GM18508 (cell line): ENCODE measurements around the gene ITGA8.
"Not testable (repeated sequence)": the region's sequence is repeated elsewhere in the genome, so short reads cannot be mapped to it uniquely, and the experiment has no call there.

Source experiments
- ATAC-seq: cut with Tn5 transposase; IDR thresholded peaks from one replicate; pipeline ENCODE4 v1.9.1; 2021; ENCODE audit warnings: moderate number of reproducible peaks; ENCODE audit not compliant: insufficient read depth, unreplicated experiment

ITGA8 gene

DNA sequence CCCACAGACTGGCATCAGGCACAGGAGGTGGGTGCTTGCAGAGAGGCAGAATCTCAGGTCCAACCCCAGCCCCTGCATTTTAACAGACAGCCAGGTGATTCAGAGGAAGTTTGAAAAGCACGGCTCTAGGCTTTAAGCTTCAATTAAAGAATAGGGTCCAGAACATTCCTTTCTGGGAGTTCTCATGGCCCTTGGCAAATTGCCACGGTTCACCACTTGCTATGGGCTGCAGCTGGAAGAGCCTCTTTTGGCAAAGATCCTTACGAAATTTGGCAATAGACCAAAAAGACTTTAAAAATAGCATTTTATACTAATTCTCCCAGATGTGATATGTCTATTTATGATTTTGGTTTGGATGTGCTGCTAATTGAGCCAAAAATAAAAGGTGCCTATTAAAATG is 148.1 kb downstream of the ITGA8 start:
- no peak for ATAC-seq

DNA sequence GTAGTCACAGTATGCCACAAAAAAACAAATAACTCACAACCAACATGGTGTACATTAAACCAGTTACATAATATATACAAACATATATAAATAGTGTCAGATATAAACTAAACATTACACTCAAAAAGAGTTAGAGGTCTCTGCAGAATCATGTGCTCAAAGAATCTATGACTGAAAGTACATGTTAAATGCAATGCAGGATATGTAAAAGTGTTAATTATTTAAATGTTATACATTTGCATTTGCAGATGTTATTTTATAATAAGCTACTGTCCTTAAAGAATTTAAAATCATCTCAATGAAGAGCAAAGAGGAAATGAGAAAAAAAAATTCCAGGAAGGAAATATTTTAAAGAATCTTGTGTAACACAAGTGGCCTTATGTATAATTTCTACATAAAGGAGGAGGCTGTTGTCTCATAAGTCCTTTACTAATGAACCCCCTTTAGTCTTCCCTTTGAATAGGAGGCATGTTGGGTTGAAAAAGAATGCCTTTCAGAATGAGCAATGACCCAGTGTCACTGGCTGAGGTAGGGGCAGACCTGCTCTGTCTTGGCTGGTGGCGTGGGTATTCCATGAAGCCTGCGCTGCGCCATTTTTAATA is 148.9 kb downstream of the ITGA8 start:
- ATAC-seq = no peak

DNA sequence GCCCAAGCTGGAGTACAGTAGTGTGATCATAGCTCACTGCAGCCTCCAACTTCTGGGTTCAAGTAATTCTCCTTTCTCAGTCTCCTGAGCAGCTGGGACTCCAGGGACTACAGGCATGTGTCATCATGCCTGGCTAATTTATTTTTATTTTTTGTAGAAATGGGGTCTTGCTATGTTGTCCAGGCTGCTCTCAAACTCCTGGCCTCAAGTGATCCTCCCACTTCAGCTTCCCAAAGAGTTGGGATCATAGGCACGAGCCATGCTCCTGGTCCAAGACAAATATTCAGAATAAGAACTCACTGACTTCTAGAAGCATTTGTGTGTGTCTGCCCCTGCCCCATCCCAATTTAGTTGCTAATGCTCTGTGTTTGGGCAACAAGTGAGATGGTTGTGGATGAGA is 151.8 kb downstream of the ITGA8 start:
- ATAC-seq = no peak

DNA sequence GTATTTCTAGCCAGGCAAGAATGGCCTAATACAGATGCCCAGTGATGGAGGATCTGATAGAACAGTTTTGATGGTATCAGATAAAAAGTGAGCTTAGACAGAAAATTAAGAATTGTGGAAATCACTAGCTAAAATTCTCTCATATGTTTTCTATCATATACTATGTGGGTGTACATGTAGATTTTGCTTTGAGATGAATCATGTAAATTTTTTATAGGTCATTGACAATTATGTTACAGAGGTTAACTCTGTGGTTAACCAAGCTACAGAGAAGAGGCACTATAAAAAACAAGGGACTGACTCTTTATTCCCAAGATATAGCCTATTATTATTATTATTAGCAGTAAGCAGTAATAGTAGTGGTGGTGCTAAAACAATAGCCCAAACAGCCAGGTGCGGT is 156.5 kb downstream of the ITGA8 start:
- ATAC-seq = no peak

DNA sequence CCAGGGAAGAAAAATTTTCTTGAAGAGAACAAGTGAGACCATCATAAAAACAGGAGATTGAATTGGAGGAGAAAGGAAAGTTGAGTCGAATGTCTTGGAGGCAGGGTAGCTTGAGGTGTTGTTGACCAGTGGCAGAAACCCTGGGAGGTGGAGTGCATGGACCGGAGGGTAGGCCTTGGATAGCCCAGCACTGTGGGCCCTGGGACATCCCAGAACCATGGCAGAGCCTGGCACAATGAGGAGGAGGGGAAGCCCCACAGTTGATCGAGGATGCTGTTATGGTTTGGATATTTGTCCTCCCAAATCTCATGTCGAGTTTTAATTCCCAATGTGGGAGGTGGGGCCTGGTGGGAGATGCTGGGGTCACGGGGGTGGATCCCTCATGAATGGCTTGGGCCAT is 157.1 kb downstream of the ITGA8 start:
- no peak for ATAC-seq

DNA sequence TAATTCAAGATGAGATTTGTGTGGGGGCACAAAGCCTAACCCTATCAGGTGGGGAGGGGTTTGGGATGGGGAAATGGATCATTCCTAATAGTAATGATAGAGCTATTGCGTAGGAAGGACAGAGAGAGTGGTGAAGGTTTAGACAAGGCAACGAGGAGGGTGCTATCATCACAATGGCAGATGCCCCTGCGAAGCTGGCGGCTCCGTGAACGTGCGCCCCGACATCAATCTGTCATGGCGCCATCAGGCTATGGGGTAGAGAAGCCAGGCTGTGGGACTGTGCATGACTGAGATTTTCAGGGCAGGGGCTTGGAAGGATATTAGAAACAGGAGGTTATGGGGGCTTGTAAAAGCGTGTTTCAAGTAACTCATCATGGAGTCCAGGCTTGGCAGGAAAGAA is 157.6 kb downstream of the ITGA8 start:
- no peak for ATAC-seq

DNA sequence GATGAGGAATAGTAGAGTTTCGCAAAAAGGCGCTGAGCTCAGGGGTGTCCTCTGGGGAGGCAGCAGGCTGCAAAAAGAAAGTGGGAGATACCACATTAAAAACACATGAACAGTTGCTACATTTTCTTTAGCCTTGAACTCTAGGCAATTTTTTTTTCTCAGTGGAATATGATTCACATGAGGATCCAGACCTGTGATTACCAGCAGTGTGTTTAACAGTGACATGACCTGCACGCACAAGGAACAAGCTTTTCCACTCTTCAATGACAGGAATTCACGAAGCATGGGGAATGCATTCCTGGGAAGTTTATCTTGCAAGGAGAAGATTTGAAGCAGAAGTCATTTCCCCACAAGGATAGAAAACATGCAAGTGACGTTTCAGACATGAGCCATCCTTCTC is 161.6 kb downstream of the ITGA8 start:
- ATAC-seq = no peak

DNA sequence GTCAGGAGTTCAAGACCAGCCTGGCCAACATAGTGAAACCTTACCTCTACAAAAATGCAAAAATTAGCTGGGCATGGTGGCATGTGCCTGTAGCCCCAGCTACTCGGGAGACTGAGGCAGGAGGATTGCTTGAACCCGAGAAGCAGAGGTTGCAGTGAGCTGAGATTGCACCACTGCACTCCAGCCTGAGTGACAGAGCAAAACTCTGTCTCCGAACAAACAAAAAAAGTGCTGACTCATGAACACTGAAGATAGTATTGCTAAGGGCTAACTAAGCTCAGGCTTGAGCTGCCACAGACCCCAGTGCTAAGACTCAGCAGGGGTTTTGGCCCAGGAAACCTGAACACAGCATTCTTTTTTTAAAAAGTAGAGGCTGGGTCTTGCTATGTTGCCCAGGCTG is 162.6 kb downstream of the ITGA8 start:
- not testable (repeated sequence) for ATAC-seq

DNA sequence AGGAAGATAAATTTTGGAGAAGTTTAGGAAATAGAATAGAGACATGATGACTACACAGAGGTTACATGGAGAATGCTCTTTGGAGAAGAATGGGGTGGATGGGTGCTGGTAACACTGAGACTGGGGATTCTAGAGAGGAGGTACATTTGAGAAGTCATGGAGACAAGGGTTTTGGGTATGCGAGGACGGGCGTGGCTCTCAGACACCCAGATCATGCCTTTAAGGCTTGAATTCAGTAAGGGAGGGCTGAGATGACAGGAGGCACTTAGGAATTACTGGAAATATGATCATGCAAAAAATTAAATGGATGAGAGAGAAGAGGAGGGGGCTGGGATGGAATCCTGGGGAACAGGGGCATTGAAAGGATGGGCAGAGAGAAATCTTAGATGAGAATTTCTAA is 168.8 kb downstream of the ITGA8 start:
- no peak for ATAC-seq

DNA sequence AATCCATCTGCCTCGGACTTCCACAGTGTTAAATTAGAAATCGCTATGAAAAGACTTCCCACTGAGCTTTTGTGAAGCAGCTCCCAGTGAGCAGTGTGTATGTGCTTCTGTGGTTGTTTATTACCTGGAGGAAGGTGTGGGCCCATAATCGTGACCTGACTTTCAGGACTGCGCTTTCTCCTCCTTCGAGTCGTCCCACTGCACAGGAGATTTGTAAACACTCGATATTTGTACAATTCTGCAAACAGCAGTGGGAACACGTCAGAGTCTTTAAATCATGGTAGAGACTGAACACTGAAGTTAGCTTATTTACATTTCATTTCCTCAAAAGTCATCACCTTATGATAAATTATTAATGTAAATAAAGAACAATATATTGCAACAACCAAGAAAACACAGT is 171.4 kb downstream of the ITGA8 start:
- ATAC-seq = no peak

DNA sequence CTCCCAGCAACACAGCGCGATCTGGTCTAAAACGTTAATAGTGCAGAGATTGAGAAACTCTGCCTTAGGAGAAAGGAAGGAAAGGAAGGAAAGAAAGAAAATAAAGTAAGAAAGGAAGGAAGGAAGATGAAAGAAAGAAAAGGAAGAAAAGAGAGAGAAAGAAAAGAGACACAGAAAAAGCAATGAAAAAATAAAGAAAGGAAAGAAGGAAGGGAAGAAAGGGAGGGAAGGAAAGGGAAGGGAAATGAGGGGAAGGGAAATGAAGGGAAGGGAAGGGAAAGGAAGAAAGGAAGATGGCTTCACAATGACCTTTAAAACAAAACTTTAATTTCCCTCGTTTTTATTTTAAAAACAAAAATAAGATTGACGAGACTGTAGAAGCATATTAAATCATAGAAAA is 173.1 kb downstream of the ITGA8 start:
- ATAC-seq = no peak

DNA sequence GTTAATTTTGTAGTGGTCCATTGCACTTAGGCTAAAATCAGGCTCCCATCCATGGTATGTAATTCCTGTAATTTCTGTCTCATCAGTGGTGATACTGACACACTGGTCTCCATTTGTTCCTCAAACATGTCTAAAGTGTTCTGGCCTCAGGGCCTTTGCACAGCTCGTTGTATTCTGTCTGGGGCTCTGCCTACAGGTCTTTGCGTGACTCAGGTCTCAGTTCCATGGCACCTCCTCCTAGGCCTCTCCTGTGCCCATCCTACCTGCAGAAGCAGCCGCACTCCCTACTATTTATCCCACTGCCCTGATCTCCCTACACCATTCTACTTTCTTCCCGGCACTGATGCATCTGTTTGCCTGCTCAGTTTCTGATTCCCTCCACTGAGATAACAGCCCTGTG is 173.8 kb downstream of the ITGA8 start:
- no peak for ATAC-seq

DNA sequence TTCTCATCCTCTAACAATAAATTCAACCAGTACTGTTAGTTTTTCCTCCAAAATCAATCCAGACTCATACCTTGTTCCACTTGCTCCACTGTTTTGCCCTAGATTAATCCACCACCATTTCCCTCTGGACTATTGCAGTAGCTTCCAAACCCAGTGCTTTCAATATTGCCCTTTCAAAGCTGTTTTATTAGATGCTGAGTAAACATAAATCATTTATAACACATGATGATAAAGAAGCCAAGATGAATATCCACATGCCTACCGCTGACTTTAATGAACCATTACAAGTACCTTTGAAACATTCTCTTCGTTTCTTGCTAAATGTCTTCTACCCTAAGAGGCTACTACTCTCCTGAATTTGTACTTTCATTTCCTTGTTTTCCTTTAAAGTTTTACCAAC is 174.5 kb downstream of the ITGA8 start:
- ATAC-seq = no peak

DNA sequence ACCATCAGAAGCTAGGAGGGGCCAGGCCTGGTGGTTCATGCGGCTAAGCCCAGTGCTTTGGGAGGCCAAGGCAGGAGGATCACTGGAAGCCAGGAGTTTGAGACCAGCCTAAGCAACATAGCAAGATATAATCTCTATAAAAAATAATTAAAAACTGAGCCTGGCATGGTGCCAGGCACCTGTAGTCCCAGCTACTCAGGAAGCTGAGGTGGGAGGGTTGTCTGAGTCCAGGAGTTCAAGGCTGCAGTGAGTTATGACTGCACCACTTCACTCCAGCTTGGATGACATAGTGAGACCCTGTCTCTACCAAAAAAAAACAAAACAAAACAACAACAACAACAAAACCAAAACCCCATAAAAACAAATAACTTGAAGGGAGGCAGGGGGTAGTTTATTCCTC is 175.7 kb downstream of the ITGA8 start:
- ATAC-seq = no peak

DNA sequence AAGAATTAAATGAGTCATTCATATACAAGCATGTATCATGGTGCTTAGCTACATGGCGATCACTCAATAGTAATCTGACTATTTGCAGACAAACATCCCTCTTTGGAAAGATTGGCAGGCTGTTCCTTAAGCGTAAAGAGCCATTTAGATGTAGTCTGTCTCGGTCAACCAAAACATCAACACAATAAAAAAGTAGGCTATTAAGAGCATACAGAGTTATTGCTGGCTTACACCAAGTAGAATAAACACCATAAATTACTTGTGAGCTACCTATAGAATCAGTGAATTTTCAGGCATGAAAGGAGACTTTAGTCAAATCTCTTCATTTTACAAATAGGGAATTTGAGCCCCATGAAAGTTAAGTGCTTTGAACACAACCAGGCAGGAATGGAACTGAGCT is 176.9 kb downstream of the ITGA8 start:
- no peak for ATAC-seq

DNA sequence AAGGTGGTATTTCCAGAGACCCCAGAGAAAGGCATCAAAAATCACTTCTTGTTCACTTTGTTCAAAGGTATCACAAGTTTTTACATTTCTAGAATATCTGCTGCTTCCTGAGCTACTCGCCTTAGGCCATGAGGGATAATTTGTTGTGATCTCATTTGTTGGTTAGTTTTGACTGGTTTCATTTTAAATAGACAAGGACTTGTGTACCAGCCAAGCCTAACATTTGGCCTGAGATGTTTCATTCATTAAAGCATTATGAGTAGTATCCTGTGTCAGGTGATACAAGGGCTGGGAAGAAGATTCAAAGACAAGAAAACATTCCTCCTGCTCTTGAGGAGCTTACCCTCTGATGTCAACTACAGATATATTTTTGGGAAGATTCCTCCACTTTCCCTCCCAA is 178.3 kb downstream of the ITGA8 start:
- no peak for ATAC-seq

DNA sequence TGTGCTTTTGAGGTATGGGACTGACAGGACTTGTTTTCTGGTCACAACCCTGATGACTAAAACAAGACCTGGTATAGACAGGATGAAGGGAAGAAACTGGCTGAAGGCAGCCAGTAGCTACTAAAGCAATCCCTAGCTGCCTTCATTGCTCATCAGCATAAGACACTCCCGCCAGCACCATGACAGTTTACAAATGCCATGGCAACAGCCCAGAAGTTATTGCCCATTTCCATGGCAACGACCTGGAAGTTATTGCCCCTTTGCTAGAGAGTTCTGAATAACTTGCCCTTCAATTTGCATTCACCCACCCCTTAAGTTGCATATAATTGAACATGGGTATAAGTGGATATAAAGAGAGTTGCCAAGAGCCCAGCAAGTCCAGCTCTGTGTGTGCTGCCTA is 179.0 kb downstream of the ITGA8 start:
- ATAC-seq = no peak

DNA sequence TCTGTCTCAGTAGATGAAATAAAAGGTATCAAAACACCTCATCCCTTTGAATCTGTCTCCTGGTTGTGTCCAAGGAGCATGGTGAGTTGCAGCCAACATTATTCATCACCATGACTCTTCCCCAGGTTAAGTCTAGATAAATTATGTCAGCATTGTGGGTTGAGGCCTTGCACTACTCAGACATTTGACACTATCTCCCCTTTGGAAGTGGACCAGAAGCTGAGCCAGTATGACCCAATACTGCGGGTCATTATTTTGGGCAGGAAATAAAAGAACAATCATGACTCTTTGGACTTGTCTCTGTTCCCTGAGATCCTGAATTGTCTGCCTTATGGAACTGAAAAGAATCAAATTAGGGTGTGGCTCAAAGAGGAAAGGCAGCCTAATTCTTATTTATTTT is 180.5 kb downstream of the ITGA8 start:
- no peak for ATAC-seq

DNA sequence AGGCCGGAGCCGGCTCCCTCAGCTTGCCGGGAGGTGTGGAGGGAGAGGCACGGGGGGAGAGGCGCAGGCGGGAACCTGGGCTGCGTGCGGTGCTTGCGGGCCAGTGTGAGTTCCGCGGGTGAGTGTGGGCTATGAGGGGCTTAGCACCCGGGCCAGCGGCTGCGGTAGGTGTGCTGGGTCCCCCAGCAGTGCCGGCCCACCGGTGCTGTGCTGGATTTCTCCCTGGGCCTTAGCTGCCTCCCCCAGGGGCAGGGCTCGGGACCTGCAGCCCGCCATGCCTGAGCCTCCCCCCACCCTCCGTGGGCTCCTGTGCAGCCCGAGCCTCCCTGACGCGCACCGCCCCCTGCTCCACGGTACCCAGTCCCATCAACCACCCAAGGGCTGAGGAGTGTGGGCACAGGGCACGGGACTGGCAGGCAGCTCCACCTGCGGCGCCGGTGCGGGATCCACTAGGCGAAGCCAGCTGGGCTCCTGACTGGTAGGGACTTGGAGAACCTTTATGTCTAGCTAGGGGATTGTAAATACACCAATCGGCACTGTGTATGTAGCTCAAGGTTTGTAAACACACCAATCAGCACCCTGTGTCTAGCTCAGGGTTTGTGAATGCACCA is 184.7 kb downstream of the ITGA8 start:
- not testable (repeated sequence) for ATAC-seq

DNA sequence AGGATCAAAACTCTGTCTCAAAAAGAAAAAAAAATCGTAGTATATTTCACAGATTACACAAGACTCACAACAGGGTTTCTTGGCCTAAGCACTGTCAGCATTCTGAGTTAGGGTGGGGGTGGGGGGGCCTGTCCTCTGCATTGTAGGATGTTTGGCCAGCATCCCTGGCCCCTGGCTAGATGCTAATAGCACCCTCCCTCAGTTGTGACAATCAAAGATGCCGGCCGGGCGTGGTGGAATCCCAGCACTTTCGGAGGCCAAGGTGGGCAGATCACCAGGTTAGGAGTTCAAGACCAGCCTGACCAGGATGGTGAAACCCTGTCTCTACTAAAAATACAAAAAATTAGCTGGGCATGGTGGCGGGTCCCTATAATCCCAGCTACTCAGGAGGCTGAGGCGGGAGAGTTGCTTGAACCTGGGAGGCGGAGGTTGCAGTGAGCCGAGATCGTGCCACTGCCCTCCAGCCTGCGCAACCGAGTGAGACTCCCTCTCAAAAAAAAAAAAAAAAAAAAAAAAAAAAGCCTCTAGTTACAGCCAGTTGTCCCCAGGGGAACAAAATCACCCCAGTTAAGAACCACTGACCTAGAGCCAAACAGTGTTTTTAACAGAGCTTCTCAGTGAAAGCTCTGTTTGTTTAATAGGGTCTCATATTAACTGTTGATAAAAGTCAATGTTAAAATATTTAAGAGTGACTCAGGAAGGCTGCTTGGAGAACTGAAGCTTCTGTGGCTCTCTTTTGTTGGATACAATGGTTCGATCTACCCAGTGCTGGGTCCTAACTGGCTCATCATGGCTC is 187.6 kb downstream of the ITGA8 start:
- no peak for ATAC-seq

DNA sequence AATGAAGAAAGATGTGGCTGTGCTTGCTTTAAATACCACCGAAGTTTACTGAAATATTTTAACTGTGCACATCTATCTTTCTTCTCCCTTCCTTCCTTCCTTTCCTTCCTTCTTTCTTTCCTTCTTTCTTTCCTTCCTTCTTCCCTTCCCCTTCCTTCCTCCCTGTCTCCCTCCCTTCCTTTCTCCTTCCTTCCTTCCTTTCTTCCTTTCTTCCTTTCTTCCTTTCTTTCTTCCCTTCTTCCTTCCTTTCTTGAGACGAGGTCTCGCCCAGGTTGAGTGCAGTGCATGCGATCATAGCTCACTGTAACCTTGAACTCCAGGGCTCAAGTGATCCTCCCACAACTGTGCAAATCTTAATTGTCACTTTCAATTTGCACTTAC is 190.9 kb downstream of the ITGA8 start:
- ATAC-seq = no peak

DNA sequence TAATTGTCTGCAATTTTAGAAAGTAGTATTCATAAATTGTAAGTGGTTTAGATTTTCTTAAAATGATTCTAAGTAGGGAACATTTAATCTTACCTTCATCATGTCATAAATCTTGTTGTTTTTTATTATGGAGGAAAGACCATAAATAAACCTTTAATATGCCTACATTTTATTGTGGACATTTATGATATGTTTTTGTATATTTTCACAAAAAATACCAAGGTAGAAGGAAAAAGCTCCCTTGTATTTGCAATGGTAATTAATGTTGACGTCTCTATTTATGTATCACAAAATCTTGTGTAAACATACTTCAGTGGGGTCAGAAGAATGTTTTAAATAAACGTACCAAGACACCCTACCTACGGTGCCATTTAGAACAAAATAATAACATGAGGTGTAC is 193.0 kb downstream of the ITGA8 start:
- no peak for ATAC-seq
